Stimulated activated CD4-positive, alpha-beta T cell treated with anti-CD3 and anti-CD28 coated beads, Interleukin-2, amount 100 ng/mL, for 24 hours (primary cell): ENCODE measurements around the gene FOSL2.

Experiments used
- DNase-seq, 2 donors: peaks; one replicate each; pipeline ENCODE4 v3.0.0-alpha.2; 2020

Gene FOSL2

DNA sequence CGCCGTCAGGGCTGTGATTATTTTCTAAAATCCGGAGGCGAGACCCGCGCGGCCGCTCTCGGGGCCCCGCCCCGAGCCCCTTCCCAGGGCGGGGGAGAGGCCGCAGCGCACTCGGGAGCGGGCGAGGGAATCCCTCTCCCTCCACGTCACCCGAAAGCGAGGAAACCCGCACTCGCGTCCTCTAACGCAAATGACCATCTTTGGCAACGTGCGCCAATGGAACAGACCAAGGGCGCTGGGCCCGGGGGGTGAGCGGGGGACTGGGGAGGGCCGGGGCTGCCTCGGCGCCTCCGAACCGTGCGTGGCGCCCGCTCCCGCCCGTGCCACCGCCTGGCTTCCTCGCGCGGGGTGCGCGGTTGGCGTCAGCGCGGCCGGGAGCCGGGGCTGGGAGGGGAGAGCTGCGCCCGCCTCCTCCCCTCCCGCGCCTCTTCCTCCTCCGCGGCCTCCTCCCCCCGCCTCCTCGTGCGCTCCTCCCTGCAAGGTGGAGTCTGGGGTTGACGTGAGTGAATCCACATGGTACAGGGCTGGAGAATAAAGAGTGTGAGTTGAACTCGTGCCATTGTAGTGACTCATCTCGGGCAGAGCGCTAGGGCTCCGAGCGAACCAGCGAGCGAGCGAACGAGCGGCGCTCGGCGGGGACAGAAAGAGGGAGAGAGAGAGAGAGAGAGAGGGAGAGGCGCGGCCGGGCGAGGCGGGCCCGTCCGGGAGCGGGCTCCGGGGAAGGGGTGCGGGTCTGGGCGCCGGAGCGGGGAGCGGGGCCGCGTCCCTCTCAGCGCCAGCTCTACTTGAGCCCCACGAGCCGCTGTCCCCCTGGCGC, at the start of gene FOSL2:
TSS of gene FOSL2 (plus strand) at position 562 of the 817 bp plus-strand sequence. CDS start 863 bp downstream, outside the sequence.
- peak; percentile 89 to 91 for DNase-seq

DNA sequence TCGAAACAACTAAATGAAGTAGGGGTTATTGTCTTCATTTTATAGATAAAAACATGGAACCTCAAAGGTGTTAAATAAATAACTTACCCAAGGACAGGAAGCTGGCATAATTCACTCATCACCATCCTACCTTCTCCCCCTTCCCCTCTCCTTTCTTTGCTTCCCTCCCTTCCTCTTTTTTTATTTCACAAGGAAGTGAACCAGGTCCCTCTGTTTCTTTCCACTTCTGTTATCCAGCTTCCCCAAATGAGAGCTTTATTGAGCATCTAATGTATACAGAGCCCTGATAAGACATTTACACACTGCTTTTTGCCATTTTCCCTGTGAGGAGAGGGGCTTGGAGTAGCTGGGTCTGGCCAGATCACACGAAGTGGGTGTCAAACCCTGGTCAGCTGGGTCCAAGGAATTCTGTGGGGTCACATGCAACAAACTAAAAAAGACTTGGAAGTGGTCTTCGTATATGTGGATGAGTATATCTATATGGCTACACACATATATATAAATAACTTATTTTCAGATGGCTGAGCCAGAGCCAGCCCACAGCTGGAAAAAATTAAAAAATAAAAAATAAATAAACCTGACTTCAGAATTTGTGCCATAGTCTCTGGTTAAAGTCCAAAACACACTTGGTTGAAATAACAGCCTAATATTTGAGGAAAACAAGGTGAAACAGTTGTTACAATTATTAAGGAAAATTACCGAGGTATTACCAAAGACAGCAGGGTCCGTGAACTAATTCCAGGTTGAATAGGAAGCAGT, 49.3 kb upstream of the FOSL2 start:
- no peak for DNase-seq

DNA sequence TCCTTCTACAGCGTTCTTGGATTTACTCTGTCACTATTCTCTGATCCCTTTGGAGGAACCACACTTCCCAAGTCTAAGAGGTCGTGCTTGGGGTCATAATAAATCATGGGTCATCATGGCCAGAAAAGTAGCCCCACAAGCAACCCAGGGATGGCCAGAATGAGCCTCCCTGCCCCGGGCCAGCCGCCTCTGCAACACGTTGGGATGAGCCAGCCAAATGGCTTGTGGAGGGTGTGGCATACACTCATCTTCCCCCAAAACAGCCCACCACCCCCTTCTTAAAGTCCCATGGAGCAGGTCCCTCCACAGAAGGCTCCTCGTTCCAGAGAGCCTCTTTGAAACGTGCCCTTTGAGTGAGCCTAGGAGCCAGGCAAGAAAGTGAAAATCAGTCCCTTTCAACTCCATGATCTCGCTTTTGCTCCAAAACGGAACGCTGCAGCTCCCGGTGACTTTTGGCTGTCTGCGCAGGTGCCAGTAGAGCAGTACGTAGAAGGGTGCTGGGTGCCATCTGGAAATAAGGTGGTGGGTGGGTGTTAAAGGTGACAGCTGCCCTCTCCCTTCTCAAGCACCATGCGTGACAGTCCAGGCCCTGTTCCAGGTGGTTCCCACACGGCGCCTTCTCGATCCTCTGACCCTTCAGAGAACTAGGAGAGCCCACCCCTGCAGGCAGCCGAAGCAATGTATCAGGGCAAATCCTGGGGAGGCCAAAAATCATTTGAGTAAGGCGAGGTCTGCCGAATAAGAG, 48.5 kb upstream of the FOSL2 start:
- DNase-seq = no peak

DNA sequence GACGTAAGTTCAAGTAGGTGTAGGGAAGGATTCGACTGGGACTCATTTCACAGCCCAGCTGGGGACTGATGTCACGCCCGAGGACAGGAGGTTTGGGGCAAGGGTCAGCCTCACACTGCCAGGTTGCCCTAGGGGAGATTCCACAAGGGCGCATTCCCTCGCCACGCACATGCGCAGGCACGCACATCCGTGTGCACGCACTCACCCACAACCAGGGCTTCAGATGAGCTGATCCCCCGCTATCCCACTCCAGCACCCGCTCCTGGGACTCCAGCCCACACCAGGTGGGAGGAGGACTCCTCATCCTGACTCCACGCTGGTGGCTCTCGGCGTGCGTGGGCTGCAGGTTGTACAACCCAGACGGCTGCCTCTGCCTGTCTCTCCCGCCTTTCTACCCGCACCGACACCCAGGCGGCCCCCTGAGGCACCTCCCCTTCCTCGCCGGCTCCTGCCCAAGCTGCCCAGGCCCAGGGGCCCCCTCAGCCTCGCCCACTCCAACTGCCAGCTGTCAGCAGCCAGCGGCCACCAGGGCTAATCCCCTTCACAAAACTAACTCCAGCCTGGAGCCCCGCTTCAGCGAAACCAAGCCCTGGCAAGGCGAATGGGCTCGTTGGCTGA, 47.8 kb upstream of the FOSL2 start:
- DNase-seq = no peak

DNA sequence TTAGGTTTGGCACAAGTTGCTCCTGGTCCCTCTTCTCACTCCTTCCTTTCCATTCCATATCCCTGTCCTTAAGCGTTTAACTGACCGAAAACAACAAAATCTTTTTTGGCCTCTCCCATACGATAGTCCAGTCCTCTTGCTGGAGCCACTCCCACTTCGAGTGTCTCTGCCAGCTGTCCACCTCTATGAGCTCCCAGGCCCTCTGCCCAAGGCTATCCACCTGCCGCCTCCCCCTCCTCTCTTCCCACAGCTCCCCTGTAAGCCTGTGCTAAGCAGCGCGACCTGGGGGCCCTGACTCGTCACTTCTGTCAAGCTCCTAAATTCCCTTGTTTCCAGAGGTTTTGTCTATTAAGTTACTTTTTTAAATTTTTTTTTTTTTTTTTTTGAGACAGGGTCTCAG, 47.0 kb upstream of the FOSL2 start:
- no peak for DNase-seq

DNA sequence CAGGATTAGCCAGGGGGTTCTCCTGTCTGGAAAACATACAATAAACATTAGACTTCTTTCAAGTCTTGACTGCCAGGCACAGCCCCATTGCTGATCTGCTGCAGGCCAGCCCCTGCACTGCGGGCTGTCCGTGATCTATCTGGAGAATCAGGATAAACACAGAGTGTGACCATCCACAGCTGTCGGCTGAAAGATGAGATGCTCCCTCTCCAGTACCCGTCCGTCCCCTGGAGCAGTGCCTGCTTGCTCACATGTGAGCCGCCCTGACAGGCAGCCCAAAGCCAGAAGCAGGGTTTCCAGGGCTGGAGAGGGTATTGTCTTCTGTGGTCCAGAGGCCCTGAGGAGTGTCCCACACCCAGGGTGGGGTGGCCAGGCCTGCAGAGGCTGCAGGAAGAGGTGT, 46.1 kb upstream of the FOSL2 start:
- no peak for DNase-seq

DNA sequence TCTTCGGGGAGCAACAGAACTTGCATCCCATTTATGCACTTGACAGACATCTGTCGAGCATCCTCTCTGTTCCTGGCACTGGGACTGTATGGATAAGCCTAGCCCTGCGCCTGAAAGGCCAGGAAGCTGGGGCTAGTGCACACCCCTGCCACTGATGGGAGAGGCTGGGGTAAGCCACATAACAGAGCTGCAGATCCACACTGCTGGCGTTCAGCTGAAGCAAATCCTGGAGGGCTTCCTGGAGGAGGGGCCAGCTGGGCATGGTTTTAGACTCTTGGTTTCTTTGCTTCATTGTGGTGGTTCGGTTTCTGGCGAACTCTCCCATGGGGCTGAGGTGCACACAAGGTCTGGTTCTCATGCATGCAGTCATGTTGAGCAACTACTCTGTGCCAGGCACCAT, 45.5 kb upstream of the FOSL2 start:
- DNase-seq = no peak

DNA sequence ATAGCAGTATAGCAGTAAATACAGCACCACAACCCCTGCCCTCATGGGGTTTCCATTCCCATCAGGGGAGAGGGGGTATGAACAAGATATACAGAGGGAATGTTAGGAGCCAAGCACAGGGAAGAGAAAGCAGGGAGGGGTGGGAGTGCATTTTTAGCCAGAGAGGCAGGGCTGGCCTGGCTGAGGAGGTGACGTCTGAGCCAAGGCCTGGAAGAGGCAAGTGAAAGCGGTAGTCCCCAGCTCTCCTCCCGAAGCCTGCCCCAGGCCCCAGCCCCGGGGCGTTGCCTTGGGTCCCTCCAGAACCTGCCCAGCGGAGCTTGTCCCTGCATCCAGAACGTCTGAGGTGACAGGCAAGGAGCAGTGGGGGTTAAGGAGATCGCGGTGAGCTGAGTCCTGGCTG, 45.1 kb upstream of the FOSL2 start:
- DNase-seq = no peak

DNA sequence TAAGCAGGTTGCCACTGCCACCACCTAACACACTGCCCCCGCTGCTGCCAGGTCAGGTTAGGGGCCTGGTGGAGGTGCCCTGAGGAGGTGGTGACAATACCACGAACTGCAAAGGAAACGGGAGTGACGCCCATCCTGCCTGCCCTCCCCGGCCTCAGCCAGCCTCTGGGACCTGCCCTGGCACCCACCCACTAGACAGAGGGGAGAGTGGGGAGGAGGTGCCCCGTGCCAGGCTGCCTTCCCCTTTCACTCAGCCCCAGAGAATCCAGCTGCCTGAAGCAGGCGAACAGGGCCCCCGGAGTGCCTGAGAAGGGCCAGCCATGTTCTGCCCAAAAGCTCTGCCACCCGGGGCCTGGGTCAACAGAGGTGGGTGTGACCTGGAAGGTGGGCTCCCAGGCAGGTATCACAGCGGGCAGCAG, 44.5 kb upstream of the FOSL2 start:
- DNase-seq = peak; percentile 43 to 51

DNA sequence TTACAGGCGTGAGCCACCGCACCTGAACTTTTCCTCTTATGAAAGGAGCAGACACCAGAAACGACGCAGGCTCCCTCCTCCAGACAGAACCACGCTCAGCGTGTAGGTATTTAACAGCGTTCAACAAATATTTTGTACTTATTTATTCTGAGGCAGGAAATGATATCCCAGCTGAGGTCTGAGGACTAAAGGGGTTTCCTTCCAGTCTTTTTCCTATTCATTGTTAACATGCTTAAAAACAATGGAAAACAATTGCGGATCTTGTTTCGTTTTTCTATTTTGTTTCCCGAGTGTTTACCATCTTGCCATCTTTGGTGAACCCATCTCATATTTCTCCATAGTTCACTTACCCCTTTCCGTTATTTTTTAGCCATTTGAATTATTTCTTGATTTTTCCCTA, 43.7 kb upstream of the FOSL2 start:
- no peak for DNase-seq

DNA sequence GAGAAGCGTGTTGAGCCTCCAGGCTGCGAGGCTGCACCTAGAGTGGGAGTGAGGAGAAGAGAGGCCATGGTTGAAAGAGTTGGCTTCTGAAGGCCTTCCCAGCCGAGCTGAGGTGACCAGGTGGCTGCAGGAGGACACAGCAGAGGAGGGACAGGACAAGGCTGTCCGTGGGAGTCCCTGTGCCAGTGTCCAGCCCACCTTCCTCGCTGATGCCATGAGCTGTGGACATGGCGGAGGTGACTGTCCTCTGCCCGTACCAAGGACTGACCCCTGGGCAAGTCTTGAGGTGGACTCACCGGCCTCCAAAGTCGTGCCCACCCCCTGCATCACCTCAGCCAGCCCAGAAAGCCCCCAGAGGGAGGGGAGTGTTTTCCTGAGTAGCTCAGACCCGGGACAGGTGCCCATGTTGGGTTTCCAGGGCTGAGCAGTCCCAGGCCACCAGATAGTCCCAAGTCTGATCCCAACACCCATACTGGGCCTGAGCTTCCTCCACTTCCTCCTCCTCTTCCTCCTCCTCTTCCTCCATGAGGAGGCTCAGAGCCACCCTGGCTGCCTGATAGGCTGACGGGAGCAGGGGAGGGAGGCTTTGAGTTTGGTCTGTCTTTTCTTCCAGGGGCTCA, 43.0 kb upstream of the FOSL2 start:
- DNase-seq = no peak

DNA sequence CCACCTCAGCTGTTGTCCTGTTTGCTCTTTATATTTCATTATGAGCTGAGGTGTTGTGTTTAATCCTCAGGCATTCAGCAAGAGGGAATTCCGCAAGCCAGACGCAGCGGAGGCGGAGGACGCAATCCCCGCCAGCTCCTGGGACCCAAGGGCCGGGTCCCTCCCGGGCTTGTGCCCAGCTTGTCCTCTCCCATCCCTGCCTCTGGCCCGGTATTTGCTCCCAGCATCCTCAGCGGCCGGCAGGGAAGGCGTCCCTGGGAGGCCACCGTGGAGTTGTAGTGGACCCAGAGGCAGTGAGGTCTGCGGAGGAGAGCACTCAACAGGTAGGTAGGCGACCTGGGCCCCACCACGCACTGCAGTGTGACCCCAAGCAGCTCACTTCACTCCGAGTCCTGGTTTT, 42.5 kb upstream of the FOSL2 start:
- DNase-seq = no peak

DNA sequence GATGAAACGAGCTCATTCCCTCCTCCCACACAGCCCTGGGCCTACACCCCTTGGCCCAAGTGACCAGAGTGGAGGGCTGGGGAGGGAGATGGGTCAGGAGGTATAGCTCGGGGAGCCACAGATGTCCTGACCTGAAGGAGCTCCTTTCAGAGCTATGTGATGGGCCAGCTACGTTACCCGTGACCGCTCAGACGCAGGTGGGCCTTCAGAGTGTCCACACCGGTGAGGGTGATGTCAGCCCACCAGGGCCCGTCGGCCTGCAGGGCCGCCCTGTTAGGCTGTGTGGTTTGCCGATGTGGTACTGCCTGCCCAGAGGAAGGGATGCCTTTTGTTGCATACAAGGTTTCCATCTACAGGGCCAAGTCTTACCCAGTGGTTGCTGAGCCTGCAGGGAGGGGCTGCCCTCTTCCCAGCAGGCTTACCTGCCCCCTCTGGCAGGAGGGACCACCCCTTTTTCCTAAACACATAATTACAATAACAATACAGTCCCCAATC, 41.8 kb upstream of the FOSL2 start:
- DNase-seq = no peak

DNA sequence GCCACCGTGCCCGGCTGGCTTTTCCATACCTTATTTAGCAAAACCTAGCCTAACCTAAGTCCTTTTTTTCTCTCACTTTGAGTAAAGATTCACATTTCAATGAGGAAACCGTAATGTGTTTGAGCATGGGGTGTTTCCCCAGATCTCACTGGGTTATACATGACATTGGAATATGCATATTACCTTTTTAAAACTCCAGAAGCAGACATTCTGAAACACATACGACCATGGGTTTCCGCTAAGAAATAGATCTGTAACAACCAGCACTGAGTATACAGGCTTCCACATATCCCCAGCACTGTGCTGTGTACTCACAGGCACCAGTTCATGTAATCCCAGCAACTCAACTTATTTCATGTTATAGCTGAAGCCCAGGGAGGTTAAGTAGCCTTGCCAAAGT, 41.0 kb upstream of the FOSL2 start:
- DNase-seq = no peak

DNA sequence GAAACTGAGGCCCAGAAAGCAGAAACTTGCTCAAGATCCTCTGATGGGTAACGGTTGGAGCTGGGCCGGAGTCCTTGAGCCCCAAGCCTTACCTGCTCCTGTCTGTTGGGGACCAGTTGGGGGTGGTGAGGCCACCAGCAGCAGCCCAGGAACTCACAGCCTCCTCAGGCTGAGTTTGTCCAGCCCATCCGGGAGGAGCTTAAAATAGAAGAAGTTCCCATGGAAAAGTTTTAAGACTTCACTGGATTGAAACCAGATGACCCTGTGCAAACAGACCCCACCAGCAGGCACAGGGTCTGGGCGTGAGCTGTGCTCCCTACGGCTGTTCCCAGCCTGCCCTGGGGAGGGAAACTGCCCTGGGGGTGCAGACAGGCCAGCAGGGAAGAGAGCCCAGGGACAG, 40.6 kb upstream of the FOSL2 start:
- DNase-seq = no peak

DNA sequence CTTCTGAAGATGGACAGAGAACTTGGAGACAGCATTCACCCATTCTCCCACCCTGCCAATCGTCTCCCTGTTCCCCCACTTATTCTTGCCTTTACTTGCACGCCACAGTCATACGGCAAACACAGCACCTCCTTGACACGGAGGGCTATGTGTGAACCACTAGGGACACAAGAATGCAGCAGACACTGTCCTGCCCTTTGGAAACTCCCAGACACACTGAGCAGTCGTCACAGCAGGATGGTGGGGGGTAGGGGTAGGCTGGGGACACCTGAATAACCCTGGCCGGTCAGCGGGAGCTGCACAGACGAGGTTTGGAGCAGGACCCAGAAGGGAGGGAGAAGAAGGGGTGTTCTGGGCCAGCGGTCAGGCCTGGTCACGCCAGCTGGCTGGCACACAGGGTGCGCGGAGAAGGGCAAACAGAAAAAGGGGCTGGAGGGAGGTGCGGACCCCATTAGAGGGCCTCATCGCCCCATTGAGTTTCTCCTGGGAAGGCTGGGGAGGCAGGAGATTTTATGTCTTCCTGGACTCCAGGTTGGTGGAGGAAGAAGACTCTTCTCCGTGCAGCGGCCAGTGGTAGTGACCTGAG, 40.0 kb upstream of the FOSL2 start:
- no peak for DNase-seq

DNA sequence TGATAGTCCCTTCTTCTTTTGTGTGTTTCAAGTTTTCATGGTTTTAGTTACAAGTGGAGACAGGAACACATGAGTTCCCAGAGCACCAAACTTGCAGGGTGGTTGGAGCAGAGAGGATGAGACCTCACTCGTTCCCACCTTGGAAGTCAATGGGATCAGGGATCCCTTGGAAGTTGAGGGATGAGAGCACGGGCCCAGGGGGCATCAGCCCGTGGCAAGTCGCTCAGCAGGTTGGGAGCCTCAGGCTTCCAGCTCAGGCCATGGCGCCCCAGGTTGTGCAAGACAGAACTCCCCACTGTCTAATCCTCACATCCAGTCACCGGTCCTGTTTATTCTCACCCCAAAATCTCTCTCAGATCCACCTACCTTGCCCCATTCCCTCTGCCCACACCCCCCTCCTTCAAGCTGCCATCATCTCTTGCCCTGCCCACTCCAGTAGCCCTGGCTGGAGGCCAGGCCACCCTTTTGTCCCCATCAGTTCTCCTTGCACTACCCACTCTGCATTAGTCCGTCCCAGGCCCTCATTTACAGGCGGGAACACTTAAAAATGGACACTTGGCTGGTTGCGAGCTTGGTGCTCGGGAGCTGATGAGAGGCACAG, 37.6 kb upstream of the FOSL2 start:
- DNase-seq = no peak

DNA sequence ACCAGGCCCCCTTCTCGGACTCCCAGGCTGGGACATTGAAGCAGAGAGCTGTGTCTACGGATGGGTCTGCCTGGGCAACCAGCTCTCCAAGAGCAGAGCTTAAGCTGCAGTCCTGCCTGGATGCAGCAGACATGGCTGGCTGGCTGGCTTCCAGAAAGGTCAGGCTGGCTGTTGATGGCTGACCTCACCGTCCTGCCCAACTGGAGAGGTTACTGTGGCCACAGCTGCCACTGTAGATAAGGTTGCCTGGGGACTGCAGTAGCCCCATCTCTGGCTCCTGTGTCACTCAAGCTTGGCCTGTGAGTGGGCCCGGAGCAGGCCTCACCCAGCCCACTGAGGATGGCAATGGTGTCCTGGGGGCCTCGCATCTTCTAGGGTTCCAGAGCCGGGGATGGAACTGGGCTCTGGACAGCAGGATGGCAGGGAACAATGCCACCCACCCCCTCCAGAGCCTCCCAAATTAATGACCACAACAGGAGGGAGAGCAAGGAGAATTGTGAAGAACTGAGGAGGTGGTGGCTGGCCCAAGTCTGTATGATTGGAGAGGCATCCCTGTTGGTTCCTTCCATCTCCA, 37.0 kb upstream of the FOSL2 start:
- DNase-seq = no peak

DNA sequence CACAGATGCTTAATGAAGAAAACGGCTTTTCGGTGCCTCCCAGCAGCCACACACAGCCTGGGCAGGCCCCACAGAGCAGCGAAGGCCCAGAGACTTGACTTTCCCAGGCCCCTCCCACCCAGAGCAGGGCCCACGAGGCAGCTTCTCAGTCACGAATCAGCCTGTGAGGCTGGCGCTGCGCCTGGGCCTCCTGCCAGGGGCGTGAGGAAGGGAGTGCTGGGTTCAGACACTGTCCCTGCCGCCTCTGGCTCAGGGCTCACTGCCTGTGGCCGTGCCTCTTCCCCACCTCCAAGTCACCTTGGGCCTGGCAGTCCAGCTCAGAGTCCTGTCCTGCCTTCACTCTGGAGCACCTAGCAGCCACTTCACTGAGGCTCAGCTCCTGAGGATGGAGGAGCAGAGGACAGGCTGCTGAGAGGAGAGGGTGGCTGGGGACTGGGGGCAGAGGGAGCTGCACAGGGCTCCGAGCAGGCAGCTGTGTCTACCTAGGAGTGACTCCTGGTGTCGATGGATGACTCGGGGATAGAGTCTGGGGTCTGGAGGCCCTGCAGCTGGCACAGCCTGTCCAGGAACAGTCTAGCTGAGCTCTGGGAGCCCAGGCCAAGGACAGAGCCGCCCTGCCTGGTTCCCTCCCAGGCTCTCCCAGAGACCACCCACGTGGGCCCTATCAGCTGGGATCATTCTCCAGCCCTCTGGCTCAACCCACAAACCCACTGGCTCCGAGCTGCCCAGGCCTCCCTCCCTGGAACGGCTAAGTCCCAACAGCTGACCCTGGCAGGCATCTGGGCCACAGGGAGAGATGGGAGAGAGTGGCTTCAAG, 36.4 kb upstream of the FOSL2 start:
- peak in 1 of 2 donors; percentile 27 for DNase-seq

DNA sequence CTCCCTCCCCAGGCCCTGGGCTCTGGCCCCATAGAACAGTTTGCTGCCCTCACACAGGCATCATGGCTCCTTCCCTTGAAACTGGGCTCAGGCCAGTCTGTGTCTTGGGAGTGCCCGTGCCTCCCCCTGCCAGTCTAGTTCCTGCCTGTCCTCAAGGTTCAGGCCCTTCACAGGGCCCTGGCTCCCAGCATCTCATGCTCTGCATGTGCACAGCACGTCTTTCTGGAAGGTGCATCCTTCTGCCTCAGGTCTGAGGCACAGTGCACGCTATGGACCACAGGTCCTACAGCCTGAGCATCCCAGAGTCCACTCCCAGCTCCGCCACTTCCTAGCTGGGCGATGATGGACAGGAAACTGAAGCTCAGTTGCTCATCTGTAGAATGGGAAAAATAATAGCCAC, 35.6 kb upstream of the FOSL2 start:
- no peak for DNase-seq
